H9 (cell line): ENCODE measurements around the gene AXL. TPM values are rescaled to one million over a fixed set of nuclear protein-coding genes. Genes with fewer than 3 reads are reported as not detected.
A peak's percentile ranks its signal among the peaks of the same experiment; 100 is the strongest.

Experiments used
- DNase-seq: peaks from one replicate; pipeline ENCODE4 v3.0.0-alpha.2; 2017
- H2AFZ ChIP-seq: one replicate; pipeline ENCODE4 v1.6.1; 2013; ENCODE audit warnings: mild to moderate bottlenecking, low read length, control low read depth, moderate library complexity
- H2AK5ac ChIP-seq: 2 replicates; pipeline ENCODE4 v1.6.1; 2013; ENCODE audit warnings: low read length, control low read depth, mixed read lengths; ENCODE audit not compliant: insufficient read length
- H2BK120ac ChIP-seq: one replicate; pipeline ENCODE4 v1.6.1; 2013; ENCODE audit warnings: low read depth, mild to moderate bottlenecking, low read length, control low read depth, inconsistent platforms; ENCODE audit not compliant: poor library complexity, severe bottlenecking
- H2BK12ac ChIP-seq: 2 replicates; pipeline ENCODE4 v1.6.1; 2013; ENCODE audit warnings: low read length, control low read depth, mixed read lengths, low read depth; ENCODE audit not compliant: insufficient read length
- H2BK15ac ChIP-seq: 2 replicates; pipeline ENCODE4 v1.6.1; 2013; ENCODE audit warnings: low read depth, low read length, control low read depth
- H2BK20ac ChIP-seq: one replicate; pipeline ENCODE4 v1.6.1; 2013; ENCODE audit warnings: low read depth, mild to moderate bottlenecking, low read length, control low read depth, inconsistent platforms; ENCODE audit not compliant: poor library complexity, severe bottlenecking
- H2BK5ac ChIP-seq: 2 replicates; pipeline ENCODE4 v1.6.1; 2013; ENCODE audit warnings: low read length, control low read depth, mixed read lengths; ENCODE audit not compliant: insufficient read length
- H3K14ac ChIP-seq: 2 replicates; pipeline ENCODE4 v1.6.1; 2013; ENCODE audit warnings: low read length, control low read depth; ENCODE audit not compliant: insufficient read depth
- H3K18ac ChIP-seq: 2 replicates; pipeline ENCODE4 v1.6.1; 2013; ENCODE audit warnings: low read depth, mild to moderate bottlenecking, mixed read lengths, low read length, control low read depth; ENCODE audit not compliant: insufficient read length
- H3K23ac ChIP-seq: 2 replicates; pipeline ENCODE4 v1.6.1; 2013; ENCODE audit warnings: low read length, control low read depth, mixed read lengths, low read depth; ENCODE audit not compliant: insufficient read length
- H3K23me2 ChIP-seq: 2 replicates; pipeline ENCODE4 v1.6.1; 2013; ENCODE audit warnings: low read depth, mild to moderate bottlenecking, mixed read lengths, low read length, control low read depth; ENCODE audit not compliant: insufficient read length, poor library complexity, severe bottlenecking
- H3K27ac ChIP-seq: 2 replicates; pipeline ENCODE4 v1.5.1; 2013; ENCODE audit warnings: low read length, control low read depth, mixed read lengths, low read depth; ENCODE audit not compliant: insufficient read length
- H3K27me3 ChIP-seq: 2 replicates; pipeline ENCODE4 v1.6.1; 2013; ENCODE audit warnings: low read length, control low read depth, inconsistent platforms; ENCODE audit not compliant: insufficient read depth
- H3K4ac ChIP-seq: 2 replicates; pipeline ENCODE4 v1.6.1; 2013; ENCODE audit warnings: low read depth, mild to moderate bottlenecking, control low read depth, inconsistent platforms, low read length, moderate library complexity
- H3K4me1 ChIP-seq: 2 replicates; pipeline ENCODE4 v1.6.1; 2013; ENCODE audit warnings: low read length, control low read depth, inconsistent platforms; ENCODE audit not compliant: insufficient read depth
- H3K4me2 ChIP-seq: 2 replicates; pipeline ENCODE4 v1.6.1; 2013; ENCODE audit warnings: low read length, control low read depth, mixed read lengths; ENCODE audit not compliant: insufficient read length, insufficient read depth
- H3K56ac ChIP-seq: 2 replicates; pipeline ENCODE4 v1.6.1; 2013; ENCODE audit warnings: low read depth, mild to moderate bottlenecking, mixed read lengths, low read length, control low read depth; ENCODE audit not compliant: insufficient read length
- H3K79me1 ChIP-seq: 2 replicates; pipeline ENCODE4 v1.6.1; 2013; ENCODE audit warnings: low read depth, mild to moderate bottlenecking, moderate library complexity, low read length, control low read depth, inconsistent platforms; ENCODE audit not compliant: insufficient read depth, poor library complexity, severe bottlenecking
- H3K79me2 ChIP-seq: 2 replicates; pipeline ENCODE4 v1.6.1; 2013; ENCODE audit warnings: low read length, control low read depth, inconsistent platforms; ENCODE audit not compliant: insufficient read depth
- H3K9ac ChIP-seq: 2 replicates; pipeline ENCODE4 v1.6.1; 2013; ENCODE audit warnings: low read length, control low read depth, mixed read lengths; ENCODE audit not compliant: insufficient read length; ENCODE audit errors: extremely low read depth
- H3K9me3 ChIP-seq: one replicate; pipeline ENCODE4 v1.6.1; 2013; ENCODE audit warnings: low read depth, low read length, inconsistent platforms; ENCODE audit not compliant: control insufficient read depth
- H3T11ph ChIP-seq: one replicate; pipeline ENCODE4 v1.6.1; 2013; ENCODE audit warnings: mild to moderate bottlenecking, low read length, control low read depth, inconsistent platforms
- H4K20me1 ChIP-seq: one replicate; pipeline ENCODE4 v1.6.1; 2013; ENCODE audit not compliant: control insufficient read depth, insufficient read length, insufficient read depth
- H4K5ac ChIP-seq: 2 replicates; pipeline ENCODE4 v1.6.1; 2013; ENCODE audit warnings: low read depth, mild to moderate bottlenecking, mixed read lengths, low read length, control low read depth; ENCODE audit not compliant: insufficient read length
- H4K8ac ChIP-seq: replicated peaks from 2 replicates; pipeline ENCODE4 v1.6.1; 2013; ENCODE audit warnings: low read length, control low read depth, mixed read lengths, low read depth; ENCODE audit not compliant: insufficient read length
- H4K91ac ChIP-seq: 2 replicates; pipeline ENCODE4 v1.6.1; 2013; ENCODE audit warnings: low read depth, mild to moderate bottlenecking, moderate library complexity, mixed read lengths, low read length, control low read depth; ENCODE audit not compliant: insufficient read length
- H3K27ac Mint-ChIP-seq, 3 experiments: 2 replicates in 2 of 3; 3 replicates in 1 of 3; pipeline ENCODE4 v1.8.0; 2020 to 2021; ENCODE audit warnings: mixed read lengths in 3 of 3, mild to moderate bottlenecking in 1 of 3, moderate library complexity in 1 of 3
- H3K27me3 Mint-ChIP-seq: 2 replicates; pipeline ENCODE4 v1.8.0; 2021; ENCODE audit warnings: low read depth, mild to moderate bottlenecking, moderate library complexity, mixed read lengths
- H3K36me3 Mint-ChIP-seq, 3 experiments: 2 replicates in 2 of 3; 3 replicates in 1 of 3; pipeline ENCODE4 v1.8.0; 2020 to 2021; ENCODE audit warnings: low read depth in 3 of 3, mixed read lengths in 3 of 3; ENCODE audit not compliant: insufficient read depth in 1 of 3
- H3K4me1 Mint-ChIP-seq, 2 experiments: 2 replicates each; pipeline ENCODE4 v1.8.0; 2020; ENCODE audit warnings: mixed read lengths in 2 of 2
- H3K4me3 Mint-ChIP-seq, 2 experiments: 2 replicates in 1 of 2; 3 replicates in 1 of 2; pipeline ENCODE4 v1.8.0; 2020 to 2021; ENCODE audit warnings: mild to moderate bottlenecking in 2 of 2, mixed read lengths in 2 of 2, moderate library complexity in 1 of 2
- H3K9me3 Mint-ChIP-seq, 2 experiments: 2 replicates in 1 of 2; 3 replicates in 1 of 2; pipeline ENCODE4 v1.8.0; 2020; ENCODE audit warnings: mild to moderate bottlenecking in 2 of 2, mixed read lengths in 2 of 2, moderate library complexity in 1 of 2
- CTCF ChIP-seq: fragments of 200-600 bp; sonication (generic); conservative IDR thresholded peaks from 3 replicates; pipeline ENCODE4 v1.8.0; 2021; ENCODE audit warnings: antibody characterized with exemption, mild to moderate bottlenecking
- WGBS: extraction: QIAGEN DNeasy Blood & Tissue Kit; methylation state at CpG from one replicate; pipeline ENCODE4 v1.1.7; 2013; ENCODE audit warnings: missing lambda C conversion rate, low lambda C conversion rate, mixed read lengths; ENCODE audit not compliant: insufficient read length; ENCODE audit errors: extremely low coverage; 5-methylcytosine and 5-hydroxymethylcytosine counted together
- total RNA-seq: library from RNA; stranded (reverse); gene quantifications from 2 replicates; pipeline ENCODE4 v1.2.1, GENCODE V29; 2021

AXL gene
- total RNA-seq, 1 experiment from 2014 or later, result 29.4 TPM

- Histone ChIP-seq H2BK5ac (no peak overlapping the region), H3T11ph (no peak overlapping the region), H3K18ac (peak overlapping the region; percentile 61), H2AFZ (no peak overlapping the region), H4K91ac (no peak overlapping the region), H3K79me2 (no peaks in the 10 kb centered on the region; the same call in 1 of the 2 replicates), H3K27ac (no peak overlapping the region), H3K4me1 (peaks cover 5% of the 10 kb centered on the region; the same call in 1 of the 2 replicates), H2BK120ac (no peak overlapping the region), H2BK15ac (no peak overlapping the region), H3K9ac (peak overlapping the region; percentile 58), H3K23ac (no peak overlapping the region), H4K5ac (no peak overlapping the region), H4K8ac (no peak overlapping the region), H3K14ac (peak overlapping the region; percentile 48), H3K56ac (no peak overlapping the region), H3K23me2 (peaks cover 3% of the 10 kb centered on the region), H3K4me2 (peak overlapping the region; percentile 56), H2BK12ac (no peak overlapping the region), H3K79me1 (no peaks in the 10 kb centered on the region), H2BK20ac (no peak overlapping the region), H3K9me3 (no peaks in the 10 kb centered on the region), H2AK5ac (no peak overlapping the region), H3K27me3 (no peaks in the 10 kb centered on the region), H3K4ac (no peak overlapping the region), H4K20me1 (no peaks in the 10 kb centered on the region)
- H3K4me3 Mint-ChIP-seq, result peak overlapping the region; percentile 60 to 81
- peaks cover 2% of the 10 kb centered on the region; the same call in 1 of the 2 replicates for H3K27me3 Mint-ChIP-seq
- H3K27ac Mint-ChIP-seq, result peak overlapping the region in 2 of 3 experiments; percentile 79 to 97; a peak in 3 of 7 replicates
- WGBS, result no CpG with 5 or more reads among the region's 67 CpGs
- peaks cover 7 to 20% (median 13%) of the 10 kb centered on the region in 3 experiments for H3K36me3 Mint-ChIP-seq
- no peaks in the 10 kb centered on the region; a peak in 2 of 5 replicates for H3K9me3 Mint-ChIP-seq
- DNase-seq, result peak; percentile 67
- H3K4me1 Mint-ChIP-seq, result peaks cover 37 to 41% of the 10 kb centered on the region in 2 experiments
- TF ChIP-seq CTCF, result peak; percentile 37; the same call in 2 of the 3 replicates
Measured at GRCh38 chr19:41226053-41226873, 7.2 kb downstream of the AXL start.
